Esophagus squamous epithelium (tissue), 4 donors: ENCODE data around the gene OBSCN.

Experiments used
- CTCF ChIP-seq, 6 experiments: fragments of 450-650 bp in 4 of 6; fragments of 200-600 bp in 2 of 6; sonication (generic) in 2 of 6; IDR thresholded peaks; one replicate each; pipeline ENCODE4 v1.5.1; 2016 to 2019; ENCODE audit warnings: antibody characterized with exemption in 6 of 6, mild to moderate bottlenecking in 4 of 6, moderate library complexity in 4 of 6
- POLR2A ChIP-seq, 4 donors: fragments of 450-650 bp; IDR thresholded peaks; one replicate each; pipeline ENCODE4 v1.6.1; 2017; ENCODE audit warnings: antibody characterized with exemption in 4 of 4, mild to moderate bottlenecking in 4 of 4, moderate library complexity in 3 of 4

- TF ChIP-seq POLR2A (IDR thresholded peaks at IDR 0.05) (no peak), CTCF (IDR thresholded peaks at IDR 0.05) (no peak)
These were observed 38.5 kb upstream of the OBSCN start for GRCh38 chr1:228169345-228169744.
